Measurements from ENCODE around the gene SLC5A6.

DNA sequence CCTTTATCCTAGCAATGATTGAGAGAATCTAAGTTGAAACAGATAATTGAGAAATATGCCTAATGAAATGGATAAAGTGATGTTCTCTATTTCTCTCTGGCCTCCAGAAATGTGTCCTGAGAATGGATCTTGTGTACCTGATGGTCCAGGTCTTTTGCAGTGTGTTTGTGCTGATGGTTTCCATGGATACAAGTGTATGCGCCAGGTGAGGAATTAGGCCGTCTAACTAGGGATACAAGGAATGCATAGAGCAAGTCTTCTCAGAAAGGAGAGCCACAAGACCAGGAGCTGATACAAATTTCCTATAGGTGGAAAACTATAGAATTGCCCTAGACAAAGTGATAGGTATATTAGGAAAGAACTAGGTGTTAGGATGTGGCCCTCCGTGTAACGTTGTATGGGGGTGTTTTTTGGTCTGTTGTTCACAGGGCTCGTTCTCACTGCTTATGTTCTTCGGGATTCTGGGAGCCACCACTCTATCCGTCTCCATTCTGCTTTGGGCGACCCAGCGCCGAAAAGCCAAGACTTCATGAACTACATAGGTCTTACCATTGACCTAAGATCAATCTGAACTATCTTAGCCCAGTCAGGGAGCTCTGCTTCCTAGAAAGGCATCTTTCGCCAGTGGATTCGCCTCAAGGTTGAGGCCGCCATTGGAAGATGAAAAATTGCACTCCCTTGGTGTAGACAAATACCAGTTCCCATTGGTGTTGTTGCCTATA, 4.5 kb upstream of the SLC5A6 start:
- TF ChIP-seq, protein P1, sequence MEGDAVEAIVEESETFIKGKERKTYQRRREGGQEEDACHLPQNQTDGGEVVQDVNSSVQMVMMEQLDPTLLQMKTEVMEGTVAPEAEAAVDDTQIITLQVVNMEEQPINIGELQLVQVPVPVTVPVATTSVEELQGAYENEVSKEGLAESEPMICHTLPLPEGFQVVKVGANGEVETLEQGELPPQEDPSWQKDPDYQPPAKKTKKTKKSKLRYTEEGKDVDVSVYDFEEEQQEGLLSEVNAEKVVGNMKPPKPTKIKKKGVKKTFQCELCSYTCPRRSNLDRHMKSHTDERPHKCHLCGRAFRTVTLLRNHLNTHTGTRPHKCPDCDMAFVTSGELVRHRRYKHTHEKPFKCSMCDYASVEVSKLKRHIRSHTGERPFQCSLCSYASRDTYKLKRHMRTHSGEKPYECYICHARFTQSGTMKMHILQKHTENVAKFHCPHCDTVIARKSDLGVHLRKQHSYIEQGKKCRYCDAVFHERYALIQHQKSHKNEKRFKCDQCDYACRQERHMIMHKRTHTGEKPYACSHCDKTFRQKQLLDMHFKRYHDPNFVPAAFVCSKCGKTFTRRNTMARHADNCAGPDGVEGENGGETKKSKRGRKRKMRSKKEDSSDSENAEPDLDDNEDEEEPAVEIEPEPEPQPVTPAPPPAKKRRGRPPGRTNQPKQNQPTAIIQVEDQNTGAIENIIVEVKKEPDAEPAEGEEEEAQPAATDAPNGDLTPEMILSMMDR (conservative IDR thresholded peaks at IDR 0.05): no peak
- no peak for TF ChIP-seq ZFX (IDR thresholded peaks at IDR 0.05)
